HepG2 (cell line): ENCODE data around the gene MLXIPL. TPM values are rescaled to one million over a fixed set of nuclear protein-coding genes. Genes with fewer than 3 reads are reported as not detected.

Experiments
- NFIC ChIP-seq: IDR thresholded peaks from 2 replicates; pipeline ENCODE4 v1.6.1; 2012; ENCODE audit warnings: mild to moderate bottlenecking, low read length, inconsistent platforms
- PPARG ChIP-seq: conservative IDR thresholded peaks from 2 replicates; pipeline ENCODE4 v1.6.1; 2016; ENCODE audit warnings: missing biosample characterization, missing genetic modification reagents
- RFX1 ChIP-seq: fragments of 450-650 bp; IDR thresholded peaks from 2 replicates; pipeline ENCODE4 v1.6.1; 2017
- SALL2 ChIP-seq: sonication (generic); formaldehyde crosslinking; IDR thresholded peaks from 2 replicates; pipeline ENCODE4 v1.8.1; 2023; ENCODE audit warnings: mild to moderate bottlenecking, missing genetic modification reagents, inconsistent platforms
- SETDB1 ChIP-seq: sonication (generic); formaldehyde crosslinking; IDR thresholded peaks from 2 replicates; pipeline ENCODE4 v1.5.1; 2020; ENCODE audit warnings: missing genetic modification reagents, mild to moderate bottlenecking, borderline replicate concordance
- SP1 ChIP-seq, 2 experiments: fragments of 450-650 bp in 1 of 2; sonication (generic) in 1 of 2; formaldehyde crosslinking in 1 of 2; IDR thresholded peaks; 2 replicates each; pipeline versions ENCODE4 v1.4.0 to v1.6.1; 2016 to 2020; ENCODE audit warnings: missing genetic modification reagents in 1 of 2
- ZMYM4 ChIP-seq: sonication (generic); formaldehyde crosslinking; IDR thresholded peaks from 2 replicates; pipeline ENCODE4 v1.8.1; 2023; ENCODE audit warnings: mild to moderate bottlenecking, missing genetic modification reagents
- ZNF7 ChIP-seq: IDR thresholded peaks from 2 replicates; pipeline ENCODE4 v1.6.1; 2016; ENCODE audit warnings: missing biosample characterization, missing genetic modification reagents
- ZNF737 ChIP-seq: sonication (generic); formaldehyde crosslinking; IDR thresholded peaks from 2 replicates; pipeline ENCODE4 v1.5.0; 2020; ENCODE audit warnings: missing genetic modification reagents, mild to moderate bottlenecking, borderline replicate concordance
- ZSCAN12 ChIP-seq: sonication (generic); formaldehyde crosslinking; IDR thresholded peaks from 2 replicates; pipeline ENCODE4 v1.9.0; 2021; ENCODE audit warnings: mild to moderate bottlenecking, missing genetic modification reagents
- ZSCAN21 ChIP-seq: sonication (generic); formaldehyde crosslinking; IDR thresholded peaks from 2 replicates; pipeline ENCODE4 v1.8.0; 2022; ENCODE audit warnings: mild to moderate bottlenecking, missing genetic modification reagents, moderate library complexity, borderline replicate concordance
- polyA plus RNA-seq, 8 experiments: library from polyadenylated mRNA; depleted of rRNA in 3 of 8; stranded (reverse) in 7 of 8; unstranded in 1 of 8; fragments of >200 nt; fragmentation: Illumina TruSeq in 4 of 8; extraction: Trizol in 4 of 8; gene quantifications; 2 replicates each; pipeline versions ENCODE4 v1.2.1 to v1.2.3, GENCODE V29; 2011 to 2016; ENCODE audit warnings: low read depth in 4 of 8, missing spikeins in 1 of 8, mixed read lengths in 1 of 8; ENCODE audit not compliant: insufficient read depth in 1 of 8
- total RNA-seq, 5 experiments: library from RNA; depleted of rRNA; stranded (reverse); fragments of >200 nt; fragmentation: Illumina TruSeq; extraction: Trizol; gene quantifications; 2 replicates each; pipeline ENCODE4 v1.2.3, GENCODE V29; 2016; ENCODE audit warnings: low read depth in 1 of 5
- TF ChIP-seq, protein P1 (sequence below): sonication (generic); formaldehyde crosslinking; IDR thresholded peaks from 2 replicates; pipeline ENCODE4 v1.8.0; 2022; ENCODE audit warnings: low read depth, missing genetic modification reagents
- TF ChIP-seq, protein P2 (sequence below): sonication (generic); formaldehyde crosslinking; IDR thresholded peaks from 2 replicates; pipeline ENCODE4 v1.4.0; 2020; ENCODE audit warnings: mild to moderate bottlenecking, missing genetic modification reagents
- TF ChIP-seq, protein P3 (sequence below): IDR thresholded peaks from 2 replicates; pipeline ENCODE4 v1.6.1; 2012; ENCODE audit warnings: low read depth, low read length, improper control_type of control experiment
- TF ChIP-seq, protein P4 (sequence below), 2 experiments: sonication (generic) in 1 of 2; formaldehyde crosslinking in 1 of 2; IDR thresholded peaks; 2 replicates each; pipeline versions ENCODE4 v1.4.0 to v1.6.1; 2018 to 2020; ENCODE audit warnings: missing genetic modification reagents in 2 of 2, borderline replicate concordance in 1 of 2, low read depth in 1 of 2, mild to moderate bottlenecking in 1 of 2, missing biosample characterization in 1 of 2
- TF ChIP-seq, protein P5 (sequence below): sonication (generic); formaldehyde crosslinking; IDR thresholded peaks from 2 replicates; pipeline ENCODE4 v1.4.0; 2020; ENCODE audit warnings: missing genetic modification reagents
- TF ChIP-seq, protein P6 (sequence below): sonication (generic); formaldehyde crosslinking; IDR thresholded peaks from 2 replicates; pipeline ENCODE4 v1.5.1; 2020; ENCODE audit warnings: missing genetic modification reagents, mild to moderate bottlenecking, borderline replicate concordance

The MLXIPL gene
- total and polyA plus RNA-seq, 2 of the 13 experiments (the other 11 are each of a cell fraction or from before 2014, with no cell fraction given): 51.6 to 60.1 TPM

DNA sequence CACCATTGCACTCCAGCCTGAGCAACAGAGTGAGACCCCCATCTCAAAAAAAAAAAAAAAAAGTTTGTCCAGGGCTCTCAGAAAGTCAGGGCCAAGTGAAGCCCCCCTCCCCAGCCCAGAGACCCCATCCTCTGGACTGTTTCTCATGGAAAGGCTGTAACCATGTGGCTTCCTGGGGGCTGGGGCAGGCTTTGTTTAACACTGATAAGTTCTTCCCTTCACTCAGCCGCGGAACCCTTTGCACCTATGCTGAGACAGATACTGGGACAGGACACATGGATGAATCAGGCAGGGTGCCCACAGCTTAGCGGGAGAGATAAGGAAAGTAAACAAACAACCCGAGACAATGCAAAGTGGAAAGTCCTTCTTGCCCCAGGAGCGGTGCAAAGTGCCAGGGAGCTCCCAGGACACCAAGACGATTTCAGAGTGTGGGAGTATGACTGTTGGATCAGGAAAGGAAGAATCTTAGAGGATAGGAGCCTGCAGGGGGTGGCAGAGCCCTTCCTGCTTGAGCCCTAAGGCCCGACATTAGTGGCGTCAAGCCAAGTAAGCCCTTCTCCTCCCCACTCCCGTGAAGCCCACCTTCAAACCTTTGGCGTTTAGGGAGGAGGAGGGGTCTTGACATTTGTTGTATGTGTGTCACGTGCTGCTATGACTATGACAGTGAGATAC, 11.6 kb downstream of the MLXIPL start (continued):
- TF ChIP-seq SETDB1 (CRISPR knock-in tag) (no peak), ZSCAN12 (CRISPR knock-in tag) (no peak), ZSCAN21 (CRISPR knock-in tag) (no peak), ZMYM4 (CRISPR knock-in tag) (peak; percentile 75), PPARG (CRISPR knock-in tag) (peak; percentile 81), SALL2 (CRISPR knock-in tag) (peak; percentile 64; the same call in 1 of the 2 replicates), ZNF7 (CRISPR knock-in tag) (no peak), ZNF737 (no peak), NFIC (peak; percentile 87), RFX1 (no peak), SP1 (IDR thresholded peaks at IDR 0.05) (no peak), SP1 (CRISPR knock-in tag; IDR thresholded peaks at IDR 0.05) (no peak; the same call in 1 of the 2 replicates)
- TF ChIP-seq, protein P1, sequence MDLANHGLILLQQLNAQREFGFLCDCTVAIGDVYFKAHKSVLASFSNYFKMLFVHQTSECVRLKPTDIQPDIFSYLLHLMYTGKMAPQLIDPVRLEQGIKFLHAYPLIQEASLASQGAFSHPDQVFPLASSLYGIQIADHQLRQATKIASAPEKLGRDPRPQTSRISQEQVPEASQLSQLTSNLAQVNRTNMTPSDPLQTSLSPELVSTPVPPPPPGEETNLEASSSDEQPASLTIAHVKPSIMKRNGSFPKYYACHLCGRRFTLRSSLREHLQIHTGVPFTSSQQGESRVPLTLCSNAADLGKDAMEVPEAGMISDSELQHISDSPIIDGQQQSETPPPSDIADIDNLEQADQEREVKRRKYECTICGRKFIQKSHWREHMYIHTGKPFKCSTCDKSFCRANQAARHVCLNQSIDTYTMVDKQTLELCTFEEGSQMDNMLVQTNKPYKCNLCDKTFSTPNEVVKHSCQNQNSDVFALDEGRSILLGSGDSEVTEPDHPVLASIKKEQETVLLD (CRISPR knock-in tag): peak; percentile 74
- TF ChIP-seq, protein P2, sequence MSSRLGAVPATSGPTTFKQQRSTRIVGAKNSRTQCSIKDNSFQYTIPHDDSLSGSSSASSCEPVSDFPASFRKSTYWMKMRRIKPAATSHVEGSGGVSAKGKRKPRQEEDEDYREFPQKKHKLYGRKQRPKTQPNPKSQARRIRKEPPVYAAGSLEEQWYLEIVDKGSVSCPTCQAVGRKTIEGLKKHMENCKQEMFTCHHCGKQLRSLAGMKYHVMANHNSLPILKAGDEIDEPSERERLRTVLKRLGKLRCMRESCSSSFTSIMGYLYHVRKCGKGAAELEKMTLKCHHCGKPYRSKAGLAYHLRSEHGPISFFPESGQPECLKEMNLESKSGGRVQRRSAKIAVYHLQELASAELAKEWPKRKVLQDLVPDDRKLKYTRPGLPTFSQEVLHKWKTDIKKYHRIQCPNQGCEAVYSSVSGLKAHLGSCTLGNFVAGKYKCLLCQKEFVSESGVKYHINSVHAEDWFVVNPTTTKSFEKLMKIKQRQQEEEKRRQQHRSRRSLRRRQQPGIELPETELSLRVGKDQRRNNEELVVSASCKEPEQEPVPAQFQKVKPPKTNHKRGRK (CRISPR knock-in tag): no peak
- TF ChIP-seq, protein P3, sequence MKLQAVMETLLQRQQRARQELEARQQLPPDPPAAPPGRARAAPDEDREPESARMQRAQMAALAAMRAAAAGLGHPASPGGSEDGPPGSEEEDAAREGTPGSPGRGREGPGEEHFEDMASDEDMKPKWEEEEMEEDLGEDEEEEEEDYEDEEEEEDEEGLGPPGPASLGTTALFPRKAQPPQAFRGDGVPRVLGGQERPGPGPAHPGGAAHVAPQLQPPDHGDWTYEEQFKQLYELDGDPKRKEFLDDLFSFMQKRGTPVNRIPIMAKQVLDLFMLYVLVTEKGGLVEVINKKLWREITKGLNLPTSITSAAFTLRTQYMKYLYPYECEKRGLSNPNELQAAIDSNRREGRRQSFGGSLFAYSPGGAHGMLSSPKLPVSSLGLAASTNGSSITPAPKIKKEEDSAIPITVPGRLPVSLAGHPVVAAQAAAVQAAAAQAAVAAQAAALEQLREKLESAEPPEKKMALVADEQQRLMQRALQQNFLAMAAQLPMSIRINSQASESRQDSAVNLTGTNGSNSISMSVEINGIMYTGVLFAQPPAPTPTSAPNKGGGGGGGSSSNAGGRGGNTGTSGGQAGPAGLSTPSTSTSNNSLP: peak; percentile 64; the same call in 1 of the 2 replicates
- TF ChIP-seq, protein P4, sequence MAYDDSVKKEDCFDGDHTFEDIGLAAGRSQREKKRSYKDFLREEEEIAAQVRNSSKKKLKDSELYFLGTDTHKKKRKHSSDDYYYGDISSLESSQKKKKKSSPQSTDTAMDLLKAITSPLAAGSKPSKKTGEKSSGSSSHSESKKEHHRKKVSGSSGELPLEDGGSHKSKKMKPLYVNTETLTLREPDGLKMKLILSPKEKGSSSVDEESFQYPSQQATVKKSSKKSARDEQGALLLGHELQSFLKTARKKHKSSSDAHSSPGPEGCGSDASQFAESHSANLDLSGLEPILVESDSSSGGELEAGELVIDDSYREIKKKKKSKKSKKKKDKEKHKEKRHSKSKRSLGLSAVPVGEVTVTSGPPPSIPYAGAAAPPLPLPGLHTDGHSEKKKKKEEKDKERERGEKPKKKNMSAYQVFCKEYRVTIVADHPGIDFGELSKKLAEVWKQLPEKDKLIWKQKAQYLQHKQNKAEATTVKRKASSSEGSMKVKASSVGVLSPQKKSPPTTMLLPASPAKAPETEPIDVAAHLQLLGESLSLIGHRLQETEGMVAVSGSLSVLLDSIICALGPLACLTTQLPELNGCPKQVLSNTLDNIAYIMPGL (CRISPR knock-in tag; IDR thresholded peaks at IDR 0.05; ENCODE audit: borderline replicate concordance in 1 of 2, low read depth in 1 of 2): peak; percentile 51 to 64; a peak in 3 of 4 replicates
- TF ChIP-seq, protein P5, sequence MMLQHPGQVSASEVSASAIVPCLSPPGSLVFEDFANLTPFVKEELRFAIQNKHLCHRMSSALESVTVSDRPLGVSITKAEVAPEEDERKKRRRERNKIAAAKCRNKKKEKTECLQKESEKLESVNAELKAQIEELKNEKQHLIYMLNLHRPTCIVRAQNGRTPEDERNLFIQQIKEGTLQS: peak; percentile 67
- TF ChIP-seq, protein P6, sequence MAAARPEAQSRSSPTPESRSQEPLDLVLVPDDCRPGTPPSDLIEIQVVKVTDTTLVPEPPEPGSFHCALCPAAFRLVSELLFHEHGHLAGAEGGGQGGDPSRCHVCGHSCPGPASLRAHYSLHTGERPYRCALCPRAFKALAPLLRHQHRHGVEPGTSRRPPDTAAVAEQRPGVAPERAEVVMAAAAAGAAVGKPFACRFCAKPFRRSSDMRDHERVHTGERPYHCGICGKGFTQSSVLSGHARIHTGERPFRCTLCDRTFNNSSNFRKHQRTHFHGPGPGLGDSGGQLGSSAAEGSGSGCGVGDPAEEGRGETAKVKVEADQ (CRISPR knock-in tag): no peak
